DOHH2 (cell line): ENCODE data around the gene BTLA.
A peak's percentile ranks its signal among the peaks of the same experiment; 100 is the strongest.

ENCODE experiments used
- H3F3A ChIP-seq: fragments of 200-600 bp; sonication (generic), shearing (Covaris generic); 2 replicates; pipeline ENCODE4 v1.6.0; 2016; ENCODE audit warnings: antibody characterized with exemption, mild to moderate bottlenecking; ENCODE audit not compliant: control insufficient read depth, insufficient read depth
- H3K27ac ChIP-seq: fragments of 200-600 bp; sonication (generic); 2 replicates; pipeline ENCODE4 v1.5.1; 2014; ENCODE audit warnings: low read depth, mild to moderate bottlenecking, low read length, moderate library complexity
- H3K27me3 ChIP-seq: fragments of 200-600 bp; sonication (generic); 2 replicates; pipeline ENCODE4 v1.6.1; 2014; ENCODE audit warnings: mild to moderate bottlenecking, low read length, mixed read lengths; ENCODE audit not compliant: control insufficient read depth
- H3K36me3 ChIP-seq: fragments of 200-600 bp; sonication (generic); 2 replicates; pipeline ENCODE4 v1.6.1; 2014; ENCODE audit warnings: mild to moderate bottlenecking, low read length, moderate library complexity, mixed read lengths; ENCODE audit not compliant: control insufficient read depth
- H3K4me1 ChIP-seq: fragments of 200-600 bp; sonication (generic); 2 replicates; pipeline ENCODE4 v1.6.1; 2014; ENCODE audit warnings: mild to moderate bottlenecking, low read length, mixed read lengths; ENCODE audit not compliant: control insufficient read depth
- H3K4me2 ChIP-seq: fragments of 200-600 bp; sonication (generic); 2 replicates; pipeline ENCODE4 v1.6.0; 2014; ENCODE audit warnings: mild to moderate bottlenecking, low read length, moderate library complexity
- H3K4me3 ChIP-seq: fragments of 200-600 bp; sonication (generic); 2 replicates; pipeline ENCODE4 v1.5.1; 2014; ENCODE audit warnings: mild to moderate bottlenecking, low read length, mixed read lengths
- H3K79me2 ChIP-seq: fragments of 200-600 bp; sonication (generic); 2 replicates; pipeline ENCODE4 v1.6.1; 2014; ENCODE audit warnings: mild to moderate bottlenecking, low read length, mixed read lengths; ENCODE audit not compliant: control insufficient read depth
- H3K9me2 ChIP-seq: fragments of 200-600 bp; sonication (generic); replicated peaks from 2 replicates; pipeline ENCODE4 v1.6.1; 2014; ENCODE audit warnings: mild to moderate bottlenecking, low read length, mixed read lengths; ENCODE audit not compliant: control insufficient read depth
- H3K9me3 ChIP-seq: fragments of 200-600 bp; sonication (generic); 2 replicates; pipeline ENCODE4 v1.6.1; 2014; ENCODE audit warnings: antibody characterized with exemption, low read length, mixed read lengths; ENCODE audit not compliant: control insufficient read depth, insufficient read depth
- H4K20me1 ChIP-seq: fragments of 200-600 bp; sonication (generic); 2 replicates; pipeline ENCODE4 v1.6.0; 2014; ENCODE audit warnings: low read depth, mild to moderate bottlenecking, antibody characterized with exemption, low read length, moderate library complexity; ENCODE audit not compliant: control insufficient read depth, insufficient read depth
- EZH2phosphoT487 ChIP-seq: fragments of 200-600 bp; sonication (generic); IDR thresholded peaks from 2 replicates; pipeline ENCODE4 v1.6.1; 2017; ENCODE audit warnings: borderline replicate concordance, mild to moderate bottlenecking, antibody characterized with exemption, low read length, moderate library complexity, mixed read lengths
- TF ChIP-seq, protein P1 (sequence below): fragments of 200-600 bp; sonication (generic); IDR thresholded peaks from one replicate; pipeline ENCODE4 v1.5.1; 2014; ENCODE audit warnings: antibody characterized with exemption, mild to moderate bottlenecking, low read depth, low read length; ENCODE audit not compliant: poor library complexity, severe bottlenecking

The BTLA gene, protein sequence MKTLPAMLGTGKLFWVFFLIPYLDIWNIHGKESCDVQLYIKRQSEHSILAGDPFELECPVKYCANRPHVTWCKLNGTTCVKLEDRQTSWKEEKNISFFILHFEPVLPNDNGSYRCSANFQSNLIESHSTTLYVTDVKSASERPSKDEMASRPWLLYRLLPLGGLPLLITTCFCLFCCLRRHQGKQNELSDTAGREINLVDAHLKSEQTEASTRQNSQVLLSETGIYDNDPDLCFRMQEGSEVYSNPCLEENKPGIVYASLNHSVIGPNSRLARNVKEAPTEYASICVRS

DNA sequence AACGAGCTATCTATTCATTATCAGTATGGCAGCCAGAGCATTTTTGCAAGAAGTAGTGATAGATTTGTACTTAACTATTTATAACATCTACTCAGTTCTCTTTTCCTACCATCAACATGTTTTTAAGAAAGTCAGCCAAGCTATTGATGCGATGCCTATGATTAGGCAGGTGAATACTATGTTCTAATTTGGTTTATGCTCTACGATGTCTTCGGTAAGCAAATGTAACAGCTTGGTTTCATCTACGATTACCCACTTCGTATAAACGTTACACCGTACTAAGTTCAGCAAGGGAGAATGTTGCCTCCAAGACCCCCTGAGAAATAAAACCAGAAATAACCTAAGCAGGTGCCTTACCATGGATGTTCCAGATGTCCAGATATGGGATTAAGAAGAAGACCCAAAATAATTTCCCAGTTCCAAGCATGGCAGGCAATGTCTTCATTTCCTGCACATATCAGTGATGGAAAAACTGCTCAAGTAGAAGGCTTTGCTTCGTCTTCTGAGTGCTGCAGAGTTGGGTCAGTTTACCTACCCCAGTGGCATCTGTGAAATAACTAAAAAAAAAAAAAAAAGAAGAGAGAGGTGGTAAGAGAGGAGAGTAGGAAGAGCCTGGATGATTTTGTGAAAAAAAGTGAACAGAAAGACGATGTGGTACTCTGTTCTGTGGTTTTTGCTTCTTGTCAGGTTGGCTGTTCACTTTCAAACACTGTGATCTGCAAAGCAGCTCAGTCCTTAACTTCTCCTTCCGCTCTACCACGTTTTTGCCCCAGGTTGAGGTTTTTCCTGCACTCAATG is at the start of gene BTLA:
TSS of gene BTLA (minus strand) at position 559 of the 798 bp plus-strand sequence. CDS start at position 445, 114 bp downstream.
- Histone ChIP-seq H3K4me3 (peak within 1 kb of the TSS; percentile 57), H3K4me2 (peak within 1 kb of the TSS; percentile 52), H3K36me3 (no peaks in the 10 kb centered on the region), H3K9me3 (no peaks in the 10 kb centered on the region), H3K79me2 (no peaks in the 10 kb centered on the region), H3K4me1 (peaks cover 57% of the 10 kb centered on the region), H3K27me3 (no peaks in the 10 kb centered on the region), H3K9me2 (no peaks in the 10 kb centered on the region), H4K20me1 (no peaks in the 10 kb centered on the region), H3F3A (no peaks in the 10 kb centered on the region), H3K27ac (peak within 1 kb of the TSS; percentile 52)
- TF ChIP-seq EZH2phosphoT487, result no peak
- TF ChIP-seq, protein P1, sequence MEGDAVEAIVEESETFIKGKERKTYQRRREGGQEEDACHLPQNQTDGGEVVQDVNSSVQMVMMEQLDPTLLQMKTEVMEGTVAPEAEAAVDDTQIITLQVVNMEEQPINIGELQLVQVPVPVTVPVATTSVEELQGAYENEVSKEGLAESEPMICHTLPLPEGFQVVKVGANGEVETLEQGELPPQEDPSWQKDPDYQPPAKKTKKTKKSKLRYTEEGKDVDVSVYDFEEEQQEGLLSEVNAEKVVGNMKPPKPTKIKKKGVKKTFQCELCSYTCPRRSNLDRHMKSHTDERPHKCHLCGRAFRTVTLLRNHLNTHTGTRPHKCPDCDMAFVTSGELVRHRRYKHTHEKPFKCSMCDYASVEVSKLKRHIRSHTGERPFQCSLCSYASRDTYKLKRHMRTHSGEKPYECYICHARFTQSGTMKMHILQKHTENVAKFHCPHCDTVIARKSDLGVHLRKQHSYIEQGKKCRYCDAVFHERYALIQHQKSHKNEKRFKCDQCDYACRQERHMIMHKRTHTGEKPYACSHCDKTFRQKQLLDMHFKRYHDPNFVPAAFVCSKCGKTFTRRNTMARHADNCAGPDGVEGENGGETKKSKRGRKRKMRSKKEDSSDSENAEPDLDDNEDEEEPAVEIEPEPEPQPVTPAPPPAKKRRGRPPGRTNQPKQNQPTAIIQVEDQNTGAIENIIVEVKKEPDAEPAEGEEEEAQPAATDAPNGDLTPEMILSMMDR, result no peak

DNA sequence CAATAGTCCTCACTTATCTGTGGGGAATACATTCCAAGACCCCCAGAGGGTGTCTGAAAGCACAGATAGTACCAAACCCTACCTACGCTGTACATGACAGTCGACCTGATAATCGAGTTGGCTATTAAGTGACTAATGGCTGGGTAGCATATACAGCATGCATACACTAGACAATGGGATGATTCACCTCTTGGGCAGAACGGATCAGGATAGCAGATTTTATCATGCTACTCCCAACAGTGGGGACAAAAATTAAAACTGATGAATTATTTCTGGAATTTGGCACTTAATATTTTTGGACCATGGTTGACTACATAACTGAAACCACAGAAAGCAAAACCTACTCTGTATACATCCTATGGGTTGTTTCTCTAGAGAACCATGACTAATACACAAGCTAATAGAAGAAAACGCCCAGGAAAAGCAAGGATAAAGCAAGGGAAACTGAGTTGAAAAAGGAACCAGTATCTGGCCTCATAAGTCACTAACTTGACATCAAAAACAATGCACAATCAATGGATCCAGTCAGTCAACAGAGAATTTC is 47.0 kb upstream of the BTLA start:
- H3K36me3 ChIP-seq, result peaks cover 95% of the 10 kb centered on the region
- H3K79me2 ChIP-seq, result peaks cover 36% of the 10 kb centered on the region
- no peaks in the 10 kb centered on the region for H3K9me3 ChIP-seq
- H3K9me2 ChIP-seq, result no peaks in the 10 kb centered on the region
- H3K4me1 ChIP-seq, result no peaks in the 10 kb centered on the region
- H3K27me3 ChIP-seq, result no peaks in the 10 kb centered on the region
- no peak overlapping the region for H3K4me3 ChIP-seq
- peaks cover 2% of the 10 kb centered on the region; the same call in 1 of the 2 replicates for H3F3A ChIP-seq
- H4K20me1 ChIP-seq, result no peaks in the 10 kb centered on the region
- H3K27ac ChIP-seq, result no peak overlapping the region
- no peak for TF ChIP-seq EZH2phosphoT487
- TF ChIP-seq, protein P1, result no peak
- H3K4me2 ChIP-seq, result no peak overlapping the region

DNA sequence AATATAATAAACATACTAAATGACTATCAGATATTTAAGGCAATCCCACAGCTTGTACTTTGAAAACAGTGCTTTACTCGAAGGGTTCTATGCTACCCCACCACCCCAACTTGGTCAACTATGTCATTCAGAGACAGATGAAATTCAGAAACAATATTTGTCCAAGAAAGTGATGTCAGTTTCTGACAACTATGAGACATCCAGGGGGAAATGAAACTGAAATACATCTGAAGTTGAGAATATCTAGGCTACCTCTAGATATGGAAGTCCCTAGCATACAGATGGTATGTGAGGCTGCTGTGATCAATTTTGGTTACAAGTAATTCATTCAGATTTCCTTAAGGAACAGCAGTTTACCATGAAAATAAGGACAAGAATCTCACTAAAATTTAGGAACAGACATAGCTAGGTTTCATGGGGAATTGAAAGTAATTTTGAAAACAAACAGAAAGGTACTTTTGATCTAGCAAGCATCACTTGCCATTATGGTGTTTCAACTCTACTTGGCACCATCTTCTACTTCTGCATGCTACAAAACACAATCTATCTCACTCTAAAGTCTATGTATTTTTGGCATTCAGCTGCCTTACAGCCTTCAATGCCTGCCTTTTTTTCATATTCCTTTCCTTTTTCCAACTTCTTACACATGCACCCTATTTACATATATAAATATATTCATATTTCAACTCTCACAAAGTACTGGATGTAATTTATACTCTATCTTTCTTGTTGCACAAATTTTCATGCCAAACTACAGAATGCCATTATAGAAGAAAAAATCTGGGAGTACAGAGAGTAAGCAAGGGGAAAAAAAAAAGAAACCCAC is 40.8 kb upstream of the BTLA start:
- Histone ChIP-seq H3K4me3 (no peak overlapping the region), H3K4me1 (0 out of 2 replicates have a peak, but pooled peaks cover 5% of the 10 kb centered on the region), H3K4me2 (no peak overlapping the region), H3F3A (peaks cover 4% of the 10 kb centered on the region; the same call in 1 of the 2 replicates), H3K9me3 (no peaks in the 10 kb centered on the region), H3K79me2 (peaks cover 4% of the 10 kb centered on the region; the same call in 1 of the 2 replicates), H3K36me3 (peaks cover 82% of the 10 kb centered on the region), H4K20me1 (no peaks in the 10 kb centered on the region), H3K27ac (no peak overlapping the region), H3K27me3 (no peaks in the 10 kb centered on the region), H3K9me2 (no peaks in the 10 kb centered on the region)
- TF ChIP-seq, protein P1, result no peak
